ENCODE measurements around the gene SYT8.

DNA sequence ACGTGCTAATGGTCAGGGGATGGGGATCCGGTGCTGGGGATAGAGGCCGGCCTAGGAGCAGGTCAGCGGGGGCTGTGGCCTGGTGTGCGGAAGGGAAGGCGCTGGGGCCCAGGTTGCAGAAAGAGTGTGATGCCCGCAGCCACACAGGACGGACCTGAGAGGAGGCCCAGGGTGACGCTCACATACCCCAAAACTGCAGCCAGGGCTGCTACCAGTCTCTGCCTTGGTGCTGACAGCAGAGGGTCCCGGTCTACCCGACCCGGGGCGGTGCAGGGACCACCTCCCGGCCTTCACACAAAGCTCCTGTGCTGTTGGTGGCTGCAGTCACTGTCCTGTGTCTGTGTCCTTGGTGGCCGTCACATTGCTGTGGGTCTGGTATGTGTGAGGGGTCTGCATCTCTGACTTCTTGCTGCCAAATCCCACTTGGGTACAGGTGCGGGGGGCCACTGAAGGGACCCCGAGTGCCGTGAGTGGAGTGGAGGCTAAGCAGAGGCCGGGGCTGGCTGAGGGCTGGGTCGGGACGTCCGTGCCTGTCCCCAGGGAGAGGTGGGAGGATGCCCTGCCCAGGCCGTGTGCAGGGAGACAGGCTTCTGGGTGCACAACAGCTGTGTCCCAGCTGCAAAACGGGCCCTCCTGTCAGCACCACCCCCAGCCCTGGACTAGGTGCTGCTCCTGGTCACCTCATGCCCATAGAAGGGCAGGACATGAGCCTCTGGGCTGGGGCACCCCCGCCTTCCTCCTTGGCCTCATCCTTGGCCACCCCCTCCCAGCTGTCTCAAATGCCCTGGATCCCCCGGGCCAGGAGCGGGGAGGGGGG lies 19.6 kb downstream of the SYT8 start:
- TF ChIP-seq, protein P1, sequence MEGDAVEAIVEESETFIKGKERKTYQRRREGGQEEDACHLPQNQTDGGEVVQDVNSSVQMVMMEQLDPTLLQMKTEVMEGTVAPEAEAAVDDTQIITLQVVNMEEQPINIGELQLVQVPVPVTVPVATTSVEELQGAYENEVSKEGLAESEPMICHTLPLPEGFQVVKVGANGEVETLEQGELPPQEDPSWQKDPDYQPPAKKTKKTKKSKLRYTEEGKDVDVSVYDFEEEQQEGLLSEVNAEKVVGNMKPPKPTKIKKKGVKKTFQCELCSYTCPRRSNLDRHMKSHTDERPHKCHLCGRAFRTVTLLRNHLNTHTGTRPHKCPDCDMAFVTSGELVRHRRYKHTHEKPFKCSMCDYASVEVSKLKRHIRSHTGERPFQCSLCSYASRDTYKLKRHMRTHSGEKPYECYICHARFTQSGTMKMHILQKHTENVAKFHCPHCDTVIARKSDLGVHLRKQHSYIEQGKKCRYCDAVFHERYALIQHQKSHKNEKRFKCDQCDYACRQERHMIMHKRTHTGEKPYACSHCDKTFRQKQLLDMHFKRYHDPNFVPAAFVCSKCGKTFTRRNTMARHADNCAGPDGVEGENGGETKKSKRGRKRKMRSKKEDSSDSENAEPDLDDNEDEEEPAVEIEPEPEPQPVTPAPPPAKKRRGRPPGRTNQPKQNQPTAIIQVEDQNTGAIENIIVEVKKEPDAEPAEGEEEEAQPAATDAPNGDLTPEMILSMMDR (IDR thresholded peaks at IDR 0.05 in 4 of 5, conservative IDR thresholded peaks at IDR 0.05 in 1 of 5) = no peak
- no peak for TF ChIP-seq POLR2A (IDR thresholded peaks at IDR 0.05)

All from gastrocnemius medialis (tissue), 4 donors.